SU-DHL-6 (cell line): ENCODE measurements around the gene RRP15.

Experiments used
- EZH2phosphoT487 ChIP-seq: fragments of 200-600 bp; sonication (generic), shearing (Covaris generic); conservative IDR thresholded peaks from 2 replicates; pipeline ENCODE4 v1.6.1; 2018; ENCODE audit warnings: mild to moderate bottlenecking, antibody characterized with exemption, low read length, moderate library complexity, mixed read lengths
- TF ChIP-seq, protein P1 (sequence below): fragments of 200-600 bp; sonication (generic); IDR thresholded peaks from one replicate; pipeline ENCODE4 v1.5.1; 2017; ENCODE audit warnings: antibody characterized with exemption, mild to moderate bottlenecking, low read length, moderate library complexity; ENCODE audit not compliant: insufficient read depth, poor library complexity, severe bottlenecking

DNA sequence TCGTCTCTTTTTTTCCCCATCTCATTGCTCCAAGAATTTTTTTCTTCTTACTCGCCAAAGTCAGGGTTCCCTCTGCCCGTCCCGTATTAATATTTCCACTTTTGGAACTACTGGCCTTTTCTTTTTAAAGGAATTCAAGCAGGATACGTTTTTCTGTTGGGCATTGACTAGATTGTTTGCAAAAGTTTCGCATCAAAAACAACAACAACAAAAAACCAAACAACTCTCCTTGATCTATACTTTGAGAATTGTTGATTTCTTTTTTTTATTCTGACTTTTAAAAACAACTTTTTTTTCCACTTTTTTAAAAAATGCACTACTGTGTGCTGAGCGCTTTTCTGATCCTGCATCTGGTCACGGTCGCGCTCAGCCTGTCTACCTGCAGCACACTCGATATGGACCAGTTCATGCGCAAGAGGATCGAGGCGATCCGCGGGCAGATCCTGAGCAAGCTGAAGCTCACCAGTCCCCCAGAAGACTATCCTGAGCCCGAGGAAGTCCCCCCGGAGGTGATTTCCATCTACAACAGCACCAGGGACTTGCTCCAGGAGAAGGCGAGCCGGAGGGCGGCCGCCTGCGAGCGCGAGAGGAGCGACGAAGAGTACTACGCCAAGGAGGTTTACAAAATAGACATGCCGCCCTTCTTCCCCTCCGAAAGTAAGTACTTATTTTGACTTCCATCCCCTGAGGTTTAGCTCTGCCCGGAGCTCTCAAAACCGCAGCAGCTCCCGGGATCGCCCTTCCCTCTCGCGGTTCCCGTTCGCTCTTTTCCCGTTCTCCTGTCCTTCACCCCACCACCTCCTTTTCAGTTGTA is 61.5 kb downstream of the RRP15 start:
- TF ChIP-seq, protein P1, sequence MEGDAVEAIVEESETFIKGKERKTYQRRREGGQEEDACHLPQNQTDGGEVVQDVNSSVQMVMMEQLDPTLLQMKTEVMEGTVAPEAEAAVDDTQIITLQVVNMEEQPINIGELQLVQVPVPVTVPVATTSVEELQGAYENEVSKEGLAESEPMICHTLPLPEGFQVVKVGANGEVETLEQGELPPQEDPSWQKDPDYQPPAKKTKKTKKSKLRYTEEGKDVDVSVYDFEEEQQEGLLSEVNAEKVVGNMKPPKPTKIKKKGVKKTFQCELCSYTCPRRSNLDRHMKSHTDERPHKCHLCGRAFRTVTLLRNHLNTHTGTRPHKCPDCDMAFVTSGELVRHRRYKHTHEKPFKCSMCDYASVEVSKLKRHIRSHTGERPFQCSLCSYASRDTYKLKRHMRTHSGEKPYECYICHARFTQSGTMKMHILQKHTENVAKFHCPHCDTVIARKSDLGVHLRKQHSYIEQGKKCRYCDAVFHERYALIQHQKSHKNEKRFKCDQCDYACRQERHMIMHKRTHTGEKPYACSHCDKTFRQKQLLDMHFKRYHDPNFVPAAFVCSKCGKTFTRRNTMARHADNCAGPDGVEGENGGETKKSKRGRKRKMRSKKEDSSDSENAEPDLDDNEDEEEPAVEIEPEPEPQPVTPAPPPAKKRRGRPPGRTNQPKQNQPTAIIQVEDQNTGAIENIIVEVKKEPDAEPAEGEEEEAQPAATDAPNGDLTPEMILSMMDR, result no peak
- TF ChIP-seq EZH2phosphoT487, result no peak
